Endodermal cell (in vitro differentiated cells): Measurements from ENCODE around the gene SLC9C2. TPM values are rescaled to one million over a fixed set of nuclear protein-coding genes. Genes with fewer than 3 reads are reported as not detected.
A peak's percentile ranks its signal among the peaks of the same experiment; 100 is the strongest.

Experiments
- DNase-seq: peaks from one replicate; pipeline ENCODE4 v3.0.0-alpha.2; 2017
- H3K27ac ChIP-seq: 2 replicates; pipeline ENCODE4 v1.5.1; 2013; ENCODE audit warnings: mild to moderate bottlenecking, low read depth, low read length, moderate library complexity
- H3K27me3 ChIP-seq: 2 replicates; pipeline ENCODE4 v1.6.1; 2013; ENCODE audit warnings: mild to moderate bottlenecking, low read length, moderate library complexity; ENCODE audit not compliant: insufficient read depth, control insufficient read depth, poor library complexity, severe bottlenecking
- H3K36me3 ChIP-seq: 2 replicates; pipeline ENCODE4 v1.7.0; 2013; ENCODE audit warnings: mild to moderate bottlenecking, low read length, moderate library complexity; ENCODE audit not compliant: control insufficient read depth, insufficient read depth
- H3K4me1 ChIP-seq: one replicate; pipeline ENCODE4 v1.7.0; 2013; ENCODE audit warnings: low read length; ENCODE audit not compliant: control insufficient read depth, insufficient read depth
- H3K4me3 ChIP-seq: 2 replicates; pipeline ENCODE4 v1.5.1; 2013; ENCODE audit warnings: mild to moderate bottlenecking, low read length, moderate library complexity
- H3K9ac ChIP-seq: 2 replicates; pipeline ENCODE4 v1.6.1; 2013; ENCODE audit warnings: mild to moderate bottlenecking, low read length, moderate library complexity; ENCODE audit not compliant: poor library complexity, severe bottlenecking; ENCODE audit errors: extremely low read depth
- H3K9me3 ChIP-seq: 2 replicates; pipeline ENCODE4 v1.6.1; 2013; ENCODE audit warnings: mild to moderate bottlenecking, low read length, moderate library complexity; ENCODE audit not compliant: control insufficient read depth
- H3K27ac Mint-ChIP-seq: 2 replicates; pipeline ENCODE4 v1.8.0; 2020; ENCODE audit warnings: mixed read lengths
- H3K27me3 Mint-ChIP-seq: 2 replicates; pipeline ENCODE4 v1.8.0; 2021; ENCODE audit warnings: mild to moderate bottlenecking, mixed read lengths; ENCODE audit not compliant: insufficient read depth
- H3K36me3 Mint-ChIP-seq: 2 replicates; pipeline ENCODE4 v1.8.0; 2020; ENCODE audit warnings: low read depth, mixed read lengths
- H3K4me1 Mint-ChIP-seq: 2 replicates; pipeline ENCODE4 v1.8.0; 2020; ENCODE audit warnings: mixed read lengths
- H3K4me3 Mint-ChIP-seq: 2 replicates; pipeline ENCODE4 v1.8.0; 2020; ENCODE audit warnings: mild to moderate bottlenecking, moderate library complexity, mixed read lengths
- H3K9me3 Mint-ChIP-seq: 2 replicates; pipeline ENCODE4 v1.8.0; 2020; ENCODE audit warnings: mild to moderate bottlenecking, mixed read lengths
- CTCF ChIP-seq: fragments of 200-600 bp; sonication (generic); conservative IDR thresholded peaks from 2 replicates; pipeline ENCODE4 v1.5.0; 2021; ENCODE audit warnings: antibody characterized with exemption, mild to moderate bottlenecking
- WGBS, 2 experiments: methylation state at CpG; one replicate each; pipeline versions ENCODE4 v1.1.5 to v1.1.7; 2013; ENCODE audit warnings: missing lambda C conversion rate in 2 of 2, mixed read lengths in 1 of 2; ENCODE audit not compliant: insufficient coverage in 1 of 2, insufficient read length in 1 of 2; 5-methylcytosine and 5-hydroxymethylcytosine counted together
- total RNA-seq, 2 donors: library from RNA; stranded (reverse); fragmentation: NEBNext Ultra II Directional in 1 of 2; extraction: Animal tissue kit (Norgen Biotek cat#: 25700) in 1 of 2; gene quantifications; 2 replicates in 1 of 2; 3 replicates in 1 of 2; pipeline ENCODE4 v1.2.1, GENCODE V29; 2021

The SLC9C2 gene
- total RNA-seq, 2 donors from 2014 or later, result not detected

- Mint-ChIP-seq H3K9me3 (peaks cover 43% of the 10 kb centered on the region), H3K27ac (peak overlapping the region; percentile 99), H3K4me1 (peaks cover 24% of the 10 kb centered on the region), H3K27me3 (no peaks in the 10 kb centered on the region), H3K36me3 (peaks cover 53% of the 10 kb centered on the region), H3K4me3 (peak overlapping the region; percentile 97)
- H3K4me3 ChIP-seq, result peak overlapping the region; percentile 69
- no peak for TF ChIP-seq CTCF
- peak overlapping the region; percentile 75 for H3K9ac ChIP-seq
- peaks cover 37% of the 10 kb centered on the region for H3K36me3 ChIP-seq
- H3K27me3 ChIP-seq, result no peaks in the 10 kb centered on the region
- peaks cover 43% of the 10 kb centered on the region for H3K9me3 ChIP-seq
- no peak for DNase-seq
- WGBS, 2 experiments, result 62 to 100% methylated on average over 1 to 5 of the region's 5 CpGs
- peaks cover 4% of the 10 kb centered on the region for H3K4me1 ChIP-seq
- peak overlapping the region; percentile 50 for H3K27ac ChIP-seq
Measured at GRCh38 chr1:173474097-173474779, 128.6 kb downstream of the SLC9C2 start.

GRCh38 chr1:173473599-173474011 is 129.3 kb downstream of the SLC9C2 start:
- DNase-seq, result no peak
- peaks cover 55% of the 10 kb centered on the region for H3K36me3 Mint-ChIP-seq
- 81 to 92% methylated on average over 2 of the region's 2 CpGs for WGBS, 2 experiments
- Histone ChIP-seq H3K27me3 (no peaks in the 10 kb centered on the region), H3K27ac (no peak overlapping the region), H3K4me1 (peaks cover 4% of the 10 kb centered on the region), H3K36me3 (peaks cover 38% of the 10 kb centered on the region), H3K9me3 (peaks cover 50% of the 10 kb centered on the region), H3K9ac (no peak overlapping the region), H3K4me3 (peak overlapping the region; percentile 69)
- no peaks in the 10 kb centered on the region for H3K27me3 Mint-ChIP-seq
- peaks cover 50% of the 10 kb centered on the region for H3K9me3 Mint-ChIP-seq
- H3K4me3 Mint-ChIP-seq, result peak overlapping the region; percentile 97
- TF ChIP-seq CTCF, result no peak
- peaks cover 19% of the 10 kb centered on the region for H3K4me1 Mint-ChIP-seq
- peak overlapping the region; percentile 99 for H3K27ac Mint-ChIP-seq

- Mint-ChIP-seq H3K27me3 (no peaks in the 10 kb centered on the region), H3K27ac (no peak overlapping the region), H3K9me3 (peaks cover 78% of the 10 kb centered on the region), H3K36me3 (peaks cover 83% of the 10 kb centered on the region), H3K4me1 (peaks cover 15% of the 10 kb centered on the region), H3K4me3 (no peak overlapping the region)
- no peak overlapping the region for H3K9ac ChIP-seq
- no peak overlapping the region for H3K27ac ChIP-seq
- H3K36me3 ChIP-seq, result peaks cover 51% of the 10 kb centered on the region
- no peaks in the 10 kb centered on the region for H3K27me3 ChIP-seq
- peaks cover 80% of the 10 kb centered on the region for H3K9me3 ChIP-seq
- DNase-seq, result no peak
- 89 to 96% methylated on average over 3 to 4 of the region's 4 CpGs for WGBS, 2 experiments
- H3K4me3 ChIP-seq, result peak overlapping the region; percentile 51
- TF ChIP-seq CTCF, result no peak
- H3K4me1 ChIP-seq, result peaks cover 4% of the 10 kb centered on the region
Measured at GRCh38 chr1:173470608-173471007, 132.3 kb downstream of the SLC9C2 start.
